Neural progenitor cell (in vitro differentiated cells): ENCODE data around the gene IFT122. TPM values are rescaled to one million over a fixed set of nuclear protein-coding genes. Genes with fewer than 3 reads are reported as not detected.

Source experiments
- DNase-seq: peaks from one replicate; pipeline ENCODE4 v3.0.0-alpha.2; 2016; ENCODE audit warnings: low spot score
- H2AFZ ChIP-seq: fragments of 200-600 bp; sonication (generic); replicated peaks from 2 replicates; pipeline ENCODE4 v1.6.1; 2016; ENCODE audit warnings: antibody characterized with exemption
- H3F3A ChIP-seq: fragments of 200-600 bp; sonication (generic); 2 replicates; pipeline ENCODE4 v1.6.1; 2016; ENCODE audit warnings: antibody characterized with exemption, low read depth
- H3K27ac ChIP-seq: fragments of 200-600 bp; sonication (generic); 2 replicates; pipeline ENCODE4 v1.5.1; 2016; ENCODE audit warnings: mild to moderate bottlenecking
- H3K27me3 ChIP-seq: fragments of 200-600 bp; sonication (generic); 2 replicates; pipeline ENCODE4 v1.6.1; 2016; ENCODE audit warnings: mild to moderate bottlenecking, moderate library complexity
- H3K36me3 ChIP-seq: fragments of 200-600 bp; sonication (generic); 2 replicates; pipeline ENCODE4 v1.5.1; 2016
- H3K4me1 ChIP-seq: fragments of 200-600 bp; sonication (generic); 2 replicates; pipeline ENCODE4 v1.6.1; 2016; ENCODE audit warnings: mixed run types
- H3K4me2 ChIP-seq: fragments of 200-600 bp; sonication (generic); 2 replicates; pipeline ENCODE4 v1.6.1; 2016
- H3K4me3 ChIP-seq: fragments of 200-600 bp; sonication (generic); 2 replicates; pipeline ENCODE4 v1.5.1; 2016
- H3K79me2 ChIP-seq: fragments of 200-600 bp; sonication (generic); 2 replicates; pipeline ENCODE4 v1.6.1; 2016; ENCODE audit warnings: low read depth
- H3K9ac ChIP-seq: fragments of 200-600 bp; sonication (generic); 2 replicates; pipeline ENCODE4 v1.6.1; 2016
- H3K9me3 ChIP-seq: fragments of 200-600 bp; sonication (generic); 2 replicates; pipeline ENCODE4 v1.5.1; 2016; ENCODE audit warnings: low read depth
- H4K20me1 ChIP-seq: fragments of 200-600 bp; sonication (generic); 2 replicates; pipeline ENCODE4 v1.6.1; 2016; ENCODE audit warnings: low read depth
- H3K27ac Mint-ChIP-seq: 3 replicates; pipeline ENCODE4 v1.8.0; 2021; ENCODE audit warnings: mixed read lengths
- H3K27me3 Mint-ChIP-seq: 2 replicates; pipeline ENCODE4 v1.8.0; 2022; ENCODE audit warnings: low read depth, mild to moderate bottlenecking, inconsistent platforms, moderate library complexity, mixed read lengths; ENCODE audit not compliant: insufficient read depth
- H3K36me3 Mint-ChIP-seq: 3 replicates; pipeline ENCODE4 v1.8.0; 2021; ENCODE audit warnings: mixed read lengths
- H3K4me1 Mint-ChIP-seq: 3 replicates; pipeline ENCODE4 v1.8.0; 2021; ENCODE audit warnings: mixed read lengths
- H3K4me3 Mint-ChIP-seq: 3 replicates; pipeline ENCODE4 v1.8.0; 2021; ENCODE audit warnings: mild to moderate bottlenecking, moderate library complexity, mixed read lengths
- H3K9me3 Mint-ChIP-seq: 3 replicates; pipeline ENCODE4 v1.8.0; 2020; ENCODE audit warnings: mixed read lengths
- CTCF ChIP-seq: fragments of 200-600 bp; sonication (generic); IDR thresholded peaks from 2 replicates; pipeline ENCODE4 v1.5.1; 2017; ENCODE audit warnings: antibody characterized with exemption, mild to moderate bottlenecking
- EZH2 ChIP-seq: fragments of 200-600 bp; sonication (generic); IDR thresholded peaks from 2 replicates; pipeline ENCODE4 v1.6.1; 2017; ENCODE audit warnings: antibody characterized with exemption, mild to moderate bottlenecking, moderate library complexity
- EZH2phosphoT487 ChIP-seq: fragments of 200-600 bp; sonication (generic); IDR thresholded peaks from 2 replicates; pipeline ENCODE4 v1.6.1; 2017; ENCODE audit warnings: antibody characterized with exemption
- total RNA-seq: library from RNA; depleted of rRNA; stranded (reverse); fragments of >200 nt; gene quantifications from 2 replicates; pipeline ENCODE4 v1.2.3, GENCODE V29; 2015; ENCODE audit warnings: low replicate concordance

Gene IFT122
- total RNA-seq, 1 donor from 2014 or later: 48.0 TPM

- Histone ChIP-seq H3K4me2 (no peak overlapping the region), H3K4me1 (no peaks in the 10 kb centered on the region), H3K9ac (no peak overlapping the region), H3K36me3 (no peaks in the 10 kb centered on the region), H3K27ac (no peak overlapping the region), H3F3A (no peaks in the 10 kb centered on the region), H3K79me2 (no peaks in the 10 kb centered on the region), H3K4me3 (no peak overlapping the region), H3K9me3 (no peaks in the 10 kb centered on the region), H4K20me1 (no peaks in the 10 kb centered on the region), H2AFZ (no peak overlapping the region), H3K27me3 (no peaks in the 10 kb centered on the region)
- no peaks in the 10 kb centered on the region for H3K4me1 Mint-ChIP-seq
- no peak for DNase-seq
- peaks cover 3% of the 10 kb centered on the region for H3K27me3 Mint-ChIP-seq
- H3K9me3 Mint-ChIP-seq: no peaks in the 10 kb centered on the region
- H3K36me3 Mint-ChIP-seq: peaks cover 35% of the 10 kb centered on the region
- H3K27ac Mint-ChIP-seq: no peak overlapping the region
- TF ChIP-seq EZH2phosphoT487 (no peak), EZH2 (no peak), CTCF (no peak)
- H3K4me3 Mint-ChIP-seq: no peak overlapping the region
These were observed 63.7 kb downstream of the IFT122 start for GRCh38 chr3:129503471-129504291.

GRCh38 chr3:129504471-129505100, 64.6 kb downstream of the IFT122 start:
- Histone ChIP-seq H3K27ac (no peak overlapping the region), H3K9me3 (no peaks in the 10 kb centered on the region), H3K4me3 (no peak overlapping the region), H3K4me1 (no peaks in the 10 kb centered on the region), H3K4me2 (no peak overlapping the region), H3K79me2 (no peaks in the 10 kb centered on the region), H3K27me3 (no peaks in the 10 kb centered on the region), H4K20me1 (no peaks in the 10 kb centered on the region), H3F3A (no peaks in the 10 kb centered on the region), H3K36me3 (no peaks in the 10 kb centered on the region), H2AFZ (no peak overlapping the region), H3K9ac (no peak overlapping the region)
- H3K9me3 Mint-ChIP-seq: no peaks in the 10 kb centered on the region
- H3K27me3 Mint-ChIP-seq: peaks cover 3% of the 10 kb centered on the region
- H3K4me1 Mint-ChIP-seq: no peaks in the 10 kb centered on the region
- TF ChIP-seq EZH2: no peak
- no peak for TF ChIP-seq EZH2phosphoT487
- TF ChIP-seq CTCF: no peak
- H3K4me3 Mint-ChIP-seq: no peak overlapping the region
- no peak overlapping the region for H3K27ac Mint-ChIP-seq
- DNase-seq: no peak
- H3K36me3 Mint-ChIP-seq: peaks cover 38% of the 10 kb centered on the region

DNA sequence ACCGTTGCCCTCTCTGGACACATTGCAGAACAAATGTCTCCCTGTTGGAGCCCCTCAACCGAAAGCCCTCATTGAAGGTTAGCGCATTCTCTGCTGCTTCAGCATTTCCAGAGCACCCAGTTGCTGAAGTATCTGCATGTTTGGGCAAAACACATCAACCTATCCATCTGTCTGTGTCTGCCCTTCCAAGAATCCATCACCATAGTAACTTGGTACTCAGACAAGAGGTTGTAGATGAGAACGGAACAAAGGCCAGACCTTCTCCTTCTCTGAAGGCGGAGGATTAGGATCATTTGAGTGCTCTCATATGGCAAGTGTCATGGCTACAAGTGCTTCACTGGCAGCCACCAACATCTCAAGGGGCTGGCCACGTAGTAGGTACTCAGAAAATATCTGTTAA, 65.3 kb downstream of the IFT122 start:
- H3F3A ChIP-seq: no peaks in the 10 kb centered on the region
- no peaks in the 10 kb centered on the region for H3K4me1 ChIP-seq
- H3K79me2 ChIP-seq: no peaks in the 10 kb centered on the region
- H3K9me3 Mint-ChIP-seq: no peaks in the 10 kb centered on the region
- no peaks in the 10 kb centered on the region for H3K36me3 ChIP-seq
- no peak overlapping the region for H3K27ac ChIP-seq
- peaks cover 33% of the 10 kb centered on the region for H3K36me3 Mint-ChIP-seq
- H3K9ac ChIP-seq: no peak overlapping the region
- no peaks in the 10 kb centered on the region for H4K20me1 ChIP-seq
- H3K4me3 Mint-ChIP-seq: no peak overlapping the region
- no peak overlapping the region for H2AFZ ChIP-seq
- H3K27me3 ChIP-seq: no peaks in the 10 kb centered on the region
- no peak overlapping the region for H3K4me2 ChIP-seq
- H3K27me3 Mint-ChIP-seq: peaks cover 2% of the 10 kb centered on the region
- no peak for DNase-seq
- TF ChIP-seq EZH2 (no peak), CTCF (no peak), EZH2phosphoT487 (no peak)
- H3K4me3 ChIP-seq: no peak overlapping the region
- no peak overlapping the region for H3K27ac Mint-ChIP-seq
- no peaks in the 10 kb centered on the region for H3K9me3 ChIP-seq
- H3K4me1 Mint-ChIP-seq: no peaks in the 10 kb centered on the region
